CD1c-positive myeloid dendritic cell (primary cell): ENCODE measurements around the gene RAP1A.
A peak's percentile ranks its signal among the peaks of the same experiment; 100 is the strongest.
"Not testable (repeated sequence)": the region's sequence is repeated elsewhere in the genome, so short reads cannot be mapped to it uniquely, and the experiment has no call there.

Experiments used
- DNase-seq: peaks from one replicate; pipeline ENCODE4 v3.0.0-alpha.2; 2016; ENCODE audit errors: extremely low spot score

Gene RAP1A

GRCh38 chr1:111629190-111629954 is 9.8 kb downstream of the RAP1A start:
- DNase-seq, result peak; percentile 50

GRCh38 chr1:111630567-111630966 is 11.0 kb downstream of the RAP1A start:
- DNase-seq, result peak; percentile 30

- DNase-seq, result no peak
Measured at GRCh38 chr1:111631502-111631901, 11.9 kb downstream of the RAP1A start.

- not testable (repeated sequence) for DNase-seq
Measured at GRCh38 chr1:111632771-111633170, 13.2 kb downstream of the RAP1A start.

- DNase-seq, result no peak
Measured at GRCh38 chr1:111633736-111634247, 14.2 kb downstream of the RAP1A start.

- no peak for DNase-seq
Measured at GRCh38 chr1:111635324-111636009, 15.9 kb downstream of the RAP1A start.

- no peak for DNase-seq
Measured at GRCh38 chr1:111638320-111638719, 18.7 kb downstream of the RAP1A start.

GRCh38 chr1:111639602-111640198 is 20.1 kb downstream of the RAP1A start:
- no peak for DNase-seq

GRCh38 chr1:111643097-111643496 is 23.5 kb downstream of the RAP1A start:
- DNase-seq, result no peak

GRCh38 chr1:111643696-111644095 is 24.1 kb downstream of the RAP1A start:
- no peak for DNase-seq

- no peak for DNase-seq
Measured at GRCh38 chr1:111644506-111644905, 24.9 kb downstream of the RAP1A start.

GRCh38 chr1:111647736-111648135 is 28.1 kb downstream of the RAP1A start:
- no peak for DNase-seq

- peak; percentile 53 for DNase-seq
Measured at GRCh38 chr1:111648806-111649205, 29.2 kb downstream of the RAP1A start.

GRCh38 chr1:111649227-111649626 is 29.6 kb downstream of the RAP1A start:
- no peak for DNase-seq

GRCh38 chr1:111649648-111650047 is 30.1 kb downstream of the RAP1A start:
- no peak for DNase-seq

GRCh38 chr1:111653709-111654108 is 34.1 kb downstream of the RAP1A start:
- peak; percentile 37 for DNase-seq

GRCh38 chr1:111654839-111655238 is 35.2 kb downstream of the RAP1A start:
- no peak for DNase-seq

- DNase-seq, result peak; percentile 56
Measured at GRCh38 chr1:111656086-111657017, 36.8 kb downstream of the RAP1A start.

- no peak for DNase-seq
Measured at GRCh38 chr1:111658622-111659021, 39.0 kb downstream of the RAP1A start.

- DNase-seq, result peak; percentile 66
Measured at GRCh38 chr1:111660204-111661150, 40.9 kb downstream of the RAP1A start.
